Liver (tissue), 9 donors: Measurements from ENCODE around the gene STK40. TPM values are rescaled to one million over a fixed set of nuclear protein-coding genes. Genes with fewer than 3 reads are reported as not detected.

Experiments used
- DNase-seq: peaks from one replicate; pipeline ENCODE4 v3.0.0-alpha.2; 2017; ENCODE audit warnings: low spot score
- H3K27ac ChIP-seq, 2 donors: one replicate each; pipeline ENCODE4 v1.7.0; 2013; ENCODE audit warnings: inconsistent platforms in 2 of 2, low read length in 2 of 2, control low read depth in 1 of 2, low read depth in 1 of 2, mild to moderate bottlenecking in 1 of 2
- H3K27me3 ChIP-seq, 4 donors: one replicate each; pipeline versions ENCODE4 v1.6.1 to v1.7.0; 2013; ENCODE audit warnings: low read length in 3 of 4, inconsistent platforms in 1 of 4, mild to moderate bottlenecking in 1 of 4, moderate library complexity in 1 of 4; ENCODE audit not compliant: control insufficient read depth in 4 of 4, insufficient read depth in 4 of 4
- H3K36me3 ChIP-seq, 4 donors: one replicate each; pipeline versions ENCODE4 v1.6.1 to v1.7.0; 2013; ENCODE audit warnings: low read length in 3 of 4, mild to moderate bottlenecking in 3 of 4, low read depth in 1 of 4, moderate library complexity in 1 of 4; ENCODE audit not compliant: control insufficient read depth in 4 of 4, insufficient read depth in 3 of 4
- H3K4me1 ChIP-seq, 4 donors: one replicate each; pipeline versions ENCODE4 v1.6.1 to v1.7.0; 2013; ENCODE audit warnings: low read length in 3 of 4, mild to moderate bottlenecking in 3 of 4, moderate library complexity in 1 of 4; ENCODE audit not compliant: control insufficient read depth in 4 of 4, insufficient read depth in 4 of 4
- H3K4me3 ChIP-seq, 3 donors: one replicate each; pipeline versions ENCODE4 v1.6.1 to v1.7.0; 2013; ENCODE audit warnings: low read length in 3 of 3, control low read depth in 1 of 3, low read depth in 1 of 3, mild to moderate bottlenecking in 1 of 3
- H3K9ac ChIP-seq, 2 donors: one replicate each; pipeline ENCODE4 v1.7.0; 2013; ENCODE audit warnings: low read length in 2 of 2, mild to moderate bottlenecking in 2 of 2, moderate library complexity in 2 of 2, control low read depth in 1 of 2, low read depth in 1 of 2
- H3K9me3 ChIP-seq, 4 donors: one replicate each; pipeline versions ENCODE4 v1.6.1 to v1.7.0; 2013; ENCODE audit warnings: low read length in 3 of 4; ENCODE audit not compliant: control insufficient read depth in 4 of 4
- EGR1 ChIP-seq, 2 donors: IDR thresholded peaks; 2 replicates each; pipeline ENCODE4 v1.6.1; 2016 to 2018; ENCODE audit warnings: antibody characterized with exemption in 2 of 2, low read depth in 2 of 2
- FOXA2 ChIP-seq: IDR thresholded peaks from 2 replicates; pipeline ENCODE4 v1.6.1; 2016; ENCODE audit warnings: antibody characterized with exemption
- YY1 ChIP-seq: IDR thresholded peaks from 2 replicates; pipeline ENCODE4 v1.6.1; 2016; ENCODE audit warnings: antibody characterized with exemption, mild to moderate bottlenecking
- WGBS: extraction: QIAGEN DNeasy Blood & Tissue Kit; methylation state at CpG from one replicate; pipeline ENCODE4 v1.1.7; 2013; 5-methylcytosine and 5-hydroxymethylcytosine counted together
- polyA plus RNA-seq, 2 donors: library from polyadenylated mRNA; stranded (reverse) in 1 of 2; unstranded in 1 of 2; fragments of 200-250 nt in 1 of 2; fragments of >200 nt in 1 of 2; fragmentation: Nextera tagmentation in 1 of 2; extraction: Ambion mirVana in 1 of 2; gene quantifications; one replicate each; pipeline versions ENCODE4 v1.2.1 to v1.2.3, GENCODE V29; 2013 to 2015
- total RNA-seq, 2 donors: library from RNA; depleted of rRNA; stranded (reverse); fragments of >200 nt; gene quantifications; one replicate each; pipeline ENCODE4 v1.2.3, GENCODE V29; 2014
- TF ChIP-seq, protein P1 (sequence below): fragments of 150-350 bp; IDR thresholded peaks from 2 replicates; pipeline ENCODE4 v1.5.1; 2017; ENCODE audit warnings: improper control_type of control experiment, low read depth, low read length; ENCODE audit not compliant: missing input control
- TF ChIP-seq, protein P2 (sequence below): IDR thresholded peaks from 2 replicates; pipeline ENCODE4 v1.6.1; 2016; ENCODE audit warnings: antibody characterized with exemption, mild to moderate bottlenecking
- TF ChIP-seq, protein P3 (sequence below): IDR thresholded peaks from 2 replicates; pipeline ENCODE4 v1.6.1; 2016; ENCODE audit warnings: antibody characterized with exemption
- donor health status: healthy.
- donor health status: healthy.
- donor health status: healthy.
- donor health status: healthy.
- donor health status: healthy.

STK40 gene
- total and polyA plus RNA-seq, 4 donors, result 13.0 to 26.8 (median 21.9) TPM

DNA sequence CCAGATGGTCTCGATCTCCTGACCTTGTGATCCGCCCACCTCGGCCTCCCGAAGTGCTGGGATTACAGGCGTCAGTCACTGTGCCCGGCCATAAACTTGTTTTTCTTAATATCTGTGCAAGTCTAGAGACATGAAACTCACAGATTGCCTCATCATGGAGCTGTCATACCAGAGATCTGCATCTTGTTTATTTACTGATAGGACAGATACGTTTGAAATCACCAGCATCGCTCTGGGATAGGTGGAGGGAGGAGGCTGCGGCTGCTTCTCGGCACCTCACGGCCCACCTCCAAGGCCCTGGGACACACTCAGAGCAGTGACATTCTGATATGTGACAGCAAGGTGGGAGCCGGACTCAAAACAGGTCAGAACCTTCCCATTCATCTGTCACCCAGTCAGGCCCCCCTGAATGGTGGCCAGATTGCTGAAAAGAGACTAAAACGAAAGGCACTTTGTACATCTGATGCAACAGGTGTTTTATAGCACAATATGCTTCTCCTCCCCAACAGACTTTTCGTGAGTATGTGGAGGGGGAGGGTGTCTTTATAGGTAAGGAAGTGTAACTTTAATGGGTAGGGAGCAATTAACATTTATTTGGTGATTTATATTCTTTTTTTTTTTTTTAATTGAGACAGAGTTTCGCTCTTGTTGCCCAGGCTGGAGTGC lies 30.1 kb upstream of the STK40 start:
- no peak overlapping the region for H3K27ac ChIP-seq
- no peaks in the 10 kb centered on the region for H3K9me3 ChIP-seq
- H3K9ac ChIP-seq, result no peak overlapping the region
- no peak for DNase-seq
- peaks cover 0 to 4% (median 2%) of the 10 kb centered on the region in 4 donors for H3K4me1 ChIP-seq
- no peaks in the 10 kb centered on the region for H3K36me3 ChIP-seq
- TF ChIP-seq, protein P1, sequence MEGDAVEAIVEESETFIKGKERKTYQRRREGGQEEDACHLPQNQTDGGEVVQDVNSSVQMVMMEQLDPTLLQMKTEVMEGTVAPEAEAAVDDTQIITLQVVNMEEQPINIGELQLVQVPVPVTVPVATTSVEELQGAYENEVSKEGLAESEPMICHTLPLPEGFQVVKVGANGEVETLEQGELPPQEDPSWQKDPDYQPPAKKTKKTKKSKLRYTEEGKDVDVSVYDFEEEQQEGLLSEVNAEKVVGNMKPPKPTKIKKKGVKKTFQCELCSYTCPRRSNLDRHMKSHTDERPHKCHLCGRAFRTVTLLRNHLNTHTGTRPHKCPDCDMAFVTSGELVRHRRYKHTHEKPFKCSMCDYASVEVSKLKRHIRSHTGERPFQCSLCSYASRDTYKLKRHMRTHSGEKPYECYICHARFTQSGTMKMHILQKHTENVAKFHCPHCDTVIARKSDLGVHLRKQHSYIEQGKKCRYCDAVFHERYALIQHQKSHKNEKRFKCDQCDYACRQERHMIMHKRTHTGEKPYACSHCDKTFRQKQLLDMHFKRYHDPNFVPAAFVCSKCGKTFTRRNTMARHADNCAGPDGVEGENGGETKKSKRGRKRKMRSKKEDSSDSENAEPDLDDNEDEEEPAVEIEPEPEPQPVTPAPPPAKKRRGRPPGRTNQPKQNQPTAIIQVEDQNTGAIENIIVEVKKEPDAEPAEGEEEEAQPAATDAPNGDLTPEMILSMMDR, result no peak
- TF ChIP-seq FOXA2 (no peak), YY1 (no peak)
- TF ChIP-seq, protein P2, sequence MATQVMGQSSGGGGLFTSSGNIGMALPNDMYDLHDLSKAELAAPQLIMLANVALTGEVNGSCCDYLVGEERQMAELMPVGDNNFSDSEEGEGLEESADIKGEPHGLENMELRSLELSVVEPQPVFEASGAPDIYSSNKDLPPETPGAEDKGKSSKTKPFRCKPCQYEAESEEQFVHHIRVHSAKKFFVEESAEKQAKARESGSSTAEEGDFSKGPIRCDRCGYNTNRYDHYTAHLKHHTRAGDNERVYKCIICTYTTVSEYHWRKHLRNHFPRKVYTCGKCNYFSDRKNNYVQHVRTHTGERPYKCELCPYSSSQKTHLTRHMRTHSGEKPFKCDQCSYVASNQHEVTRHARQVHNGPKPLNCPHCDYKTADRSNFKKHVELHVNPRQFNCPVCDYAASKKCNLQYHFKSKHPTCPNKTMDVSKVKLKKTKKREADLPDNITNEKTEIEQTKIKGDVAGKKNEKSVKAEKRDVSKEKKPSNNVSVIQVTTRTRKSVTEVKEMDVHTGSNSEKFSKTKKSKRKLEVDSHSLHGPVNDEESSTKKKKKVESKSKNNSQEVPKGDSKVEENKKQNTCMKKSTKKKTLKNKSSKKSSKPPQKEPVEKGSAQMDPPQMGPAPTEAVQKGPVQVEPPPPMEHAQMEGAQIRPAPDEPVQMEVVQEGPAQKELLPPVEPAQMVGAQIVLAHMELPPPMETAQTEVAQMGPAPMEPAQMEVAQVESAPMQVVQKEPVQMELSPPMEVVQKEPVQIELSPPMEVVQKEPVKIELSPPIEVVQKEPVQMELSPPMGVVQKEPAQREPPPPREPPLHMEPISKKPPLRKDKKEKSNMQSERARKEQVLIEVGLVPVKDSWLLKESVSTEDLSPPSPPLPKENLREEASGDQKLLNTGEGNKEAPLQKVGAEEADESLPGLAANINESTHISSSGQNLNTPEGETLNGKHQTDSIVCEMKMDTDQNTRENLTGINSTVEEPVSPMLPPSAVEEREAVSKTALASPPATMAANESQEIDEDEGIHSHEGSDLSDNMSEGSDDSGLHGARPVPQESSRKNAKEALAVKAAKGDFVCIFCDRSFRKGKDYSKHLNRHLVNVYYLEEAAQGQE, result no peak
- no peak overlapping the region for H3K4me3 ChIP-seq
- 87% methylated on average over 15 of the region's 15 CpGs for WGBS
- H3K27me3 ChIP-seq, result no peaks in the 10 kb centered on the region

DNA sequence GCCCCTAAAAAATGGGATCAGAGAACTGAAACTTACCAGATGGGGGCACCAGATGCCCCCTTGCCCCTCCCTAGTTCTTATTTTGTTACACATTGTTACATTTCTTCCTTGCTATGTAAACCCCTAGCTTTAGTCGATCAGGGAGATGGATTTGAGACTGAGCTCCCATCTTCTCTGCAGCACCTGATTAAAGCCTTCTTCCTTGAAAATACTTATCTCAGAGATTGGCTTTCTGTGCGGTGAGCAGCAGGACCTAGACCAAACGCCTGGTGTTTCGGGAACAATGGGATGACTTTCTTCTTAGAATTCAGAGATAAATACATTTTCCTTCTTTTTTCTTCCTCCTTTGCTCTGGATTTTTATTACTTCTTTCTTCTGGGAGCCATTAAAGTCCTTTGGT lies 28.7 kb upstream of the STK40 start:
- Histone ChIP-seq H3K9me3 (no peaks in the 10 kb centered on the region), H3K9ac (no peak overlapping the region), H3K27me3 (no peaks in the 10 kb centered on the region), H3K4me1 (no peaks in the 10 kb centered on the region), H3K27ac (no peak overlapping the region), H3K4me3 (no peak overlapping the region), H3K36me3 (no peaks in the 10 kb centered on the region)
- TF ChIP-seq, protein P3, sequence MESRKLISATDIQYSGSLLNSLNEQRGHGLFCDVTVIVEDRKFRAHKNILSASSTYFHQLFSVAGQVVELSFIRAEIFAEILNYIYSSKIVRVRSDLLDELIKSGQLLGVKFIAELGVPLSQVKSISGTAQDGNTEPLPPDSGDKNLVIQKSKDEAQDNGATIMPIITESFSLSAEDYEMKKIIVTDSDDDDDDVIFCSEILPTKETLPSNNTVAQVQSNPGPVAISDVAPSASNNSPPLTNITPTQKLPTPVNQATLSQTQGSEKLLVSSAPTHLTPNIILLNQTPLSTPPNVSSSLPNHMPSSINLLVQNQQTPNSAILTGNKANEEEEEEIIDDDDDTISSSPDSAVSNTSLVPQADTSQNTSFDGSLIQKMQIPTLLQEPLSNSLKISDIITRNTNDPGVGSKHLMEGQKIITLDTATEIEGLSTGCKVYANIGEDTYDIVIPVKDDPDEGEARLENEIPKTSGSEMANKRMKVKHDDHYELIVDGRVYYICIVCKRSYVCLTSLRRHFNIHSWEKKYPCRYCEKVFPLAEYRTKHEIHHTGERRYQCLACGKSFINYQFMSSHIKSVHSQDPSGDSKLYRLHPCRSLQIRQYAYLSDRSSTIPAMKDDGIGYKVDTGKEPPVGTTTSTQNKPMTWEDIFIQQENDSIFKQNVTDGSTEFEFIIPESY, result no peak
- TF ChIP-seq YY1, result no peak
- TF ChIP-seq EGR1 (IDR thresholded peaks at IDR 0.05; ENCODE audit: low read depth in 2 of 2), result no peak
- WGBS, result 95% methylated on average over 4 of the region's 4 CpGs
- DNase-seq, result no peak
